ENCODE measurements around the gene ATOH8.
"Not testable (repeated sequence)": the region's sequence is repeated elsewhere in the genome, so short reads cannot be mapped to it uniquely, and the experiment has no call there.

Gene ATOH8

GRCh38 chr2:85810371-85811179 lies 56.8 kb downstream of the ATOH8 start:
- DNase-seq, result no peak

GRCh38 chr2:85811180-85812093 lies 57.6 kb downstream of the ATOH8 start:
- no peak for DNase-seq

- no peak for DNase-seq
These were observed 58.4 kb downstream of the ATOH8 start for GRCh38 chr2:85812094-85812735.

- no peak for DNase-seq
These were observed 59.6 kb downstream of the ATOH8 start for GRCh38 chr2:85813211-85813981.

- peak; percentile 69 for DNase-seq
These were observed 60.4 kb downstream of the ATOH8 start for GRCh38 chr2:85813982-85814801.

GRCh38 chr2:85814802-85815550 lies 61.2 kb downstream of the ATOH8 start:
- no peak for DNase-seq

- no peak for DNase-seq
These were observed 66.2 kb downstream of the ATOH8 start for GRCh38 chr2:85819811-85820510.

- DNase-seq, result no peak
These were observed 69.0 kb downstream of the ATOH8 start for GRCh38 chr2:85822766-85823165.

- DNase-seq, result no peak
These were observed 70.2 kb downstream of the ATOH8 start for GRCh38 chr2:85823951-85824350.

GRCh38 chr2:85826990-85827878 lies 73.4 kb downstream of the ATOH8 start:
- DNase-seq, result peak; percentile 55

- no peak for DNase-seq
These were observed 74.2 kb downstream of the ATOH8 start for GRCh38 chr2:85827879-85828569.

GRCh38 chr2:85828725-85829124 lies 74.9 kb downstream of the ATOH8 start:
- DNase-seq, result no peak

- not testable (repeated sequence) for DNase-seq
These were observed 75.6 kb downstream of the ATOH8 start for GRCh38 chr2:85829394-85829793.

GRCh38 chr2:85830645-85831044 lies 76.9 kb downstream of the ATOH8 start:
- no peak for DNase-seq

GRCh38 chr2:85831735-85832134 lies 77.9 kb downstream of the ATOH8 start:
- no peak for DNase-seq

- no peak for DNase-seq
These were observed 80.7 kb downstream of the ATOH8 start for GRCh38 chr2:85834466-85834865.

All from GDM1 (cell line).